Right ventricle myocardium inferior (tissue), 1 donor: Measurements from ENCODE around the gene RPL27. TPM values are rescaled to one million over a fixed set of nuclear protein-coding genes. Genes with fewer than 3 reads are reported as not detected.

ENCODE experiments used
- ATAC-seq: fragments of 200-7000 bp; cut with Tn5 transposase; one replicate; pipeline ENCODE4 v1.9.1; 2020; ENCODE audit warnings: mild to moderate bottlenecking, moderate library complexity
- DNase-seq: peaks from one replicate; pipeline ENCODE4 v3.0.0; 2021; ENCODE audit errors: missing footprints
- intact Hi-C: fragments of 100-400 bp; cut with DNase I; formaldehyde crosslinking; loops from one replicate; pipeline ENCODE4 v1.11.0; 2022
- total RNA-seq: library from RNA; stranded (reverse); fragmentation: NEBNext Ultra II Directional; extraction: Animal tissue kit (Norgen Biotek cat#: 25700); gene quantifications from one replicate; pipeline ENCODE4 v1.2.1, GENCODE V29; 2021
- donor health status: DM: no; HTN: yes; CAD: no; lungs with severe emphysema.

RPL27 gene
- total RNA-seq, 1 donor from 2014 or later: 791 TPM

- DNase-seq (no peak), ATAC-seq (no peak)
- intact Hi-C loops: no loop called here
Observed at GRCh38 chr17:43033948-43034881, 36.0 kb downstream of the RPL27 start.

GRCh38 chr17:43034894-43035293, 36.7 kb downstream of the RPL27 start:
- ATAC-seq: no peak
- no peak for DNase-seq
- intact Hi-C loops: no loop called here

GRCh38 chr17:43039646-43040045, 41.4 kb downstream of the RPL27 start:
- ATAC-seq (no peak), DNase-seq (no peak)
- intact Hi-C loops: no loop called here

- ATAC-seq (no peak), DNase-seq (no peak)
- intact Hi-C loops: no loop called here
Observed at GRCh38 chr17:43040655-43041054, 42.4 kb downstream of the RPL27 start.

- DNase-seq (no peak), ATAC-seq (no peak)
- intact Hi-C loops: no loop called here
Observed at GRCh38 chr17:43042025-43042628, 43.9 kb downstream of the RPL27 start.

- intact Hi-C loops: no loop called here
- ATAC-seq (no peak), DNase-seq (no peak)
Observed at GRCh38 chr17:43043307-43043706, 45.1 kb downstream of the RPL27 start.

- no peak for DNase-seq
- intact Hi-C loops: no loop called here
- ATAC-seq: no peak
Observed at GRCh38 chr17:43044024-43044423, 45.8 kb downstream of the RPL27 start.

- intact Hi-C loops: no loop called here
- DNase-seq (no peak), ATAC-seq (no peak)
Observed at GRCh38 chr17:43051969-43052368, 53.8 kb downstream of the RPL27 start.

Other genes with a start within 250 kb of the RPL27 start
- 41.3 TPM for gene RAMP2, start 237.2 kb upstream of the RPL27 start, total RNA-seq
- 33.2 TPM for gene VPS25, start 225.0 kb upstream of the RPL27 start, total RNA-seq
- gene WNK4, start 217.8 kb upstream of the RPL27 start, total RNA-seq: not detected
- gene COA3, start 199.7 kb upstream of the RPL27 start, total RNA-seq: 72.6 TPM
- 0.30 TPM for gene CNTD1, start 199.6 kb upstream of the RPL27 start, total RNA-seq
- 74.3 TPM for gene BECN1, start 174.1 kb upstream of the RPL27 start, total RNA-seq
- 69.0 TPM for gene PSME3, start 165.0 kb upstream of the RPL27 start, total RNA-seq
- 0.43 TPM for gene AOC2, start 153.8 kb upstream of the RPL27 start, total RNA-seq
- gene AOC3, start 147.2 kb upstream of the RPL27 start, total RNA-seq: 15.1 TPM
- not detected for gene G6PC1, start 97.6 kb upstream of the RPL27 start, total RNA-seq
- gene AARSD1, start 34.0 kb upstream of the RPL27 start, total RNA-seq: 32.1 TPM
- 51.0 TPM for gene PTGES3L, start 18.3 kb upstream of the RPL27 start, total RNA-seq
- gene RUNDC1, start 17.9 kb upstream of the RPL27 start, total RNA-seq: 10.4 TPM
- gene IFI35, start 8.4 kb downstream of the RPL27 start, total RNA-seq: 15.9 TPM
- 90.5 TPM for gene VAT1, start 24.0 kb downstream of the RPL27 start, total RNA-seq
- gene RND2, start 26.8 kb downstream of the RPL27 start, total RNA-seq: 1.5 TPM
- 7.9 TPM for gene BRCA1, start 126.9 kb downstream of the RPL27 start, total RNA-seq
- 96.9 TPM for gene NBR1, start 172.8 kb downstream of the RPL27 start, total RNA-seq
- gene TMEM106A, start 213.5 kb downstream of the RPL27 start, total RNA-seq: 4.1 TPM
- gene CCDC200, start 230.2 kb downstream of the RPL27 start, total RNA-seq: not detected
- 5,263 TPM for gene RNU2-1, start 235.6 kb downstream of the RPL27 start, total RNA-seq